ENCODE measurements around the gene AVL9.
"Not testable (repeated sequence)": the region's sequence is repeated elsewhere in the genome, so short reads cannot be mapped to it uniquely, and the experiment has no call there.

The AVL9 gene

GRCh38 chr7:32495298-32496051 is at the start of gene AVL9:
Gene AVL9, plus strand, starts transcription at chr7:32495489. Its CDS starts 221 bp downstream, at chr7:32495710.
- DNase-seq (ENCODE audit: low read depth in 2 of 2, low spot score in 1 of 2): peak; percentile 98 to 99

- DNase-seq (ENCODE audit: low read depth in 2 of 2, low spot score in 1 of 2): no peak
Observed at GRCh38 chr7:32447218-32447617, 48.1 kb upstream of the AVL9 start.

GRCh38 chr7:32453341-32454011 is 41.8 kb upstream of the AVL9 start:
- no peak for DNase-seq (ENCODE audit: low read depth in 2 of 2, low spot score in 1 of 2)

- no peak for DNase-seq (ENCODE audit: low read depth in 2 of 2, low spot score in 1 of 2)
Observed at GRCh38 chr7:32458025-32458424, 37.3 kb upstream of the AVL9 start.

- no peak for DNase-seq (ENCODE audit: low read depth in 2 of 2, low spot score in 1 of 2)
Observed at GRCh38 chr7:32459788-32460187, 35.5 kb upstream of the AVL9 start.

- DNase-seq (ENCODE audit: low read depth in 2 of 2, low spot score in 1 of 2): no peak
Observed at GRCh38 chr7:32461484-32461883, 33.8 kb upstream of the AVL9 start.

- no peak for DNase-seq (ENCODE audit: low read depth in 2 of 2, low spot score in 1 of 2)
Observed at GRCh38 chr7:32462451-32462850, 32.8 kb upstream of the AVL9 start.

GRCh38 chr7:32462977-32463376 is 32.3 kb upstream of the AVL9 start:
- DNase-seq (ENCODE audit: low read depth in 2 of 2, low spot score in 1 of 2): no peak

GRCh38 chr7:32464641-32465416 is 30.5 kb upstream of the AVL9 start:
- DNase-seq (ENCODE audit: low read depth in 2 of 2, low spot score in 1 of 2): not testable (repeated sequence)

GRCh38 chr7:32470004-32470403 is 25.3 kb upstream of the AVL9 start:
- DNase-seq (ENCODE audit: low read depth in 2 of 2, low spot score in 1 of 2): not testable (repeated sequence)

- DNase-seq (ENCODE audit: low read depth in 2 of 2, low spot score in 1 of 2): no peak
Observed at GRCh38 chr7:32470871-32471270, 24.4 kb upstream of the AVL9 start.

GRCh38 chr7:32472015-32472414 is 23.3 kb upstream of the AVL9 start:
- DNase-seq (ENCODE audit: low read depth in 2 of 2, low spot score in 1 of 2): no peak

GRCh38 chr7:32474008-32474407 is 21.3 kb upstream of the AVL9 start:
- no peak for DNase-seq (ENCODE audit: low read depth in 2 of 2, low spot score in 1 of 2)

- DNase-seq (ENCODE audit: low read depth in 2 of 2, low spot score in 1 of 2): no peak
Observed at GRCh38 chr7:32476816-32477648, 18.3 kb upstream of the AVL9 start.

- no peak for DNase-seq (ENCODE audit: low read depth in 2 of 2, low spot score in 1 of 2)
Observed at GRCh38 chr7:32477649-32477980, 17.7 kb upstream of the AVL9 start.

GRCh38 chr7:32479574-32480200 is 15.6 kb upstream of the AVL9 start:
- DNase-seq (ENCODE audit: low read depth in 2 of 2, low spot score in 1 of 2): no peak

GRCh38 chr7:32481176-32481575 is 14.1 kb upstream of the AVL9 start:
- no peak for DNase-seq (ENCODE audit: low read depth in 2 of 2, low spot score in 1 of 2)

GRCh38 chr7:32481921-32482320 is 13.4 kb upstream of the AVL9 start:
- no peak for DNase-seq (ENCODE audit: low read depth in 2 of 2, low spot score in 1 of 2)

- DNase-seq (ENCODE audit: low read depth in 2 of 2, low spot score in 1 of 2): no peak
Observed at GRCh38 chr7:32489788-32490126, 5.5 kb upstream of the AVL9 start.

GRCh38 chr7:32490127-32490796 is 5.0 kb upstream of the AVL9 start, which contains the start of gene LSM5:
Gene LSM5, minus strand, starts transcription at chr7:32490380. Its CDS starts 15 bp downstream, at chr7:32490365.
- DNase-seq (ENCODE audit: low read depth in 2 of 2, low spot score in 1 of 2): peak; percentile 70 to 73
